Activated CD4-positive, alpha-beta T cell treated with anti-CD3 and anti-CD28 coated beads, Interleukin-2, Interleukin-6, amounts not matched to agents 100 ng/mL and 50 ng/mL, durations not matched to agents 16 hours and 8 hours (primary cell): ENCODE measurements around the gene MED13.
"Not testable (repeated sequence)": the region's sequence is repeated elsewhere in the genome, so short reads cannot be mapped to it uniquely, and the experiment has no call there.

ENCODE experiments used
- DNase-seq: peaks from one replicate; pipeline ENCODE4 v3.0.0-alpha.2; 2020

Gene MED13

DNA sequence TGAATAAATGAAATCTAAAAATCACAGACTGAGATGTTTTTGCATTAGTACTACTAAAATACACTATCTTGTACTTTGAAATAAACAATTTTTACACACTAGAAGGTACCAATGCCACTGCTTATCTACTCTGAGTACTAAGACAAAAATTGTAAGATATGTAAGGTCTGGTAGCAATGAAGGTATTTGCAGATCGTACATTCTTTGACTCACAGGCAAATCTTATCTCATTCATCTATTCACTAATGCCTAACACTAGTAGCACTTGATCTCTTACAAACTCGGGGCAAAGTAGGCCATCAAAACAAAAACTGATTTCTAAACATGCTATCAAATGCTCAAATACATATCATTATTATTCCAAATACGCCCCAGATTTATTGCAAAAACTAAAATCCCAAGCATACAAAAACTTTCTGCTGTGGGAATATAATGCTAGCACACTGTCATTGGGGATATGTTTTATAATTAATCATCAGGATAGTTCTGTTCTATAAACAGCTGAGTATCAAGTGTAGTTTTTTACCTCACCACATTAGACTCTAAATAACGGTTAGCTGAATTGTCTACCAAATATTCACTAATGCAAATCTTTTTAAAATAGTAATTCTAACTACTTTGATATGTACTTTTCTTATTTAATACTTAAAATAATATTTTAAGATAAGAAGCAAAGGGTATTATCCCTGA lies 68.0 kb downstream of the MED13 start:
- no peak for DNase-seq

DNA sequence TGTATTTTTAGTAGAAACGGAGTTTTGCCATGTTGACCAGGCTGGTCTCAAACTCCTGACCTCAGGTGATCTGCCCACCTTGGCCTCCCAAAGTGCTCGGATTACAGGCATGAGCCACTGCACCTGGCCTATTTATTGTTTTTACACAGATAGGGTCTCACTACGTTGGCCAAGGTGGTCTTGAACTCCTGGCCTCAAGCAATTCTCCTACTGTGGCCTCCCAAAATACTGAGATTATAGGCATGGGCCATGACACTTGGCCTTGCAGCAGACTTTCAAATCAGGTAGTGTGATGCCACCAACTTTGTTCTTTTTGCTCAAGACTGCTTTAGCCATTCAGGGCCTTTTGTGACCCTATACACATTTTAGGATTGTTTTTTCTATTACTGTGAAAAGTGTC lies 75.6 kb downstream of the MED13 start:
- no peak for DNase-seq

DNA sequence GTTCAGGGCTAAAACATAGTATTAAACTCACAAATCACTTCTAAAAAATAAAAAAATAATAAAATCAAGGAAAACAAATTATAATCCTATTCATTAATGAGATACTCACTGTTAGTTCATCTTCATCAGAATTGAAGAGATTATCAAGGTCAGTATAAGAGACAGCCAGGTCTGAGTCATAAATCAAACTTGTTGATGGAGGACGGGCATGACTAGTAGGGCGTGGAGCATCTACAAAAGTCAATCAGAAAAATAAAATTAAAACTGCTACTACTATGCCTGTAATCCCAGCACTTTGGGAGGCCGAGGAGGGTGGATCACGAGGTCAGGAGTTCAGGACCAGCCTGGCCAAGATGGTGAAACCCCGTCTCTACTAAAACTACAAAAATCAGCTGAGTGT lies 78.2 kb downstream of the MED13 start:
- DNase-seq, result no peak

DNA sequence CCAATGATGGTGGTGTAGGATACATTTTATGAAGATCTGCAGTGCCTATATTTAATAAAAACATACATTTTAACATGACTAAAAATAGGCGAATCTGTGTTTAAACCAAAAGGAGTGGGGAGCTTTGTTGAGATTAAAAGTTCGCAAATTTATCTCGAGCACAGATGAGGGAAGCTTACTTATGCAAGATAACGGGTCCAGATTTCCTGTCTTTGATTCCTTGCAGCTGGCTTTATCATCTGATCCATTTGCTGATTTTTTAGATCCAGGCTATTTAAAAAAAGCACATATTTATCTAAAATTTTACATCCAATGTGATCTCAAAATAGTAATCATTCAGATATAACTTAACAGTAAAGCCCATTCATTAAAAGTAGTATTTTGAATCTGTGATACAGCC lies 80.3 kb downstream of the MED13 start:
- DNase-seq, result no peak

DNA sequence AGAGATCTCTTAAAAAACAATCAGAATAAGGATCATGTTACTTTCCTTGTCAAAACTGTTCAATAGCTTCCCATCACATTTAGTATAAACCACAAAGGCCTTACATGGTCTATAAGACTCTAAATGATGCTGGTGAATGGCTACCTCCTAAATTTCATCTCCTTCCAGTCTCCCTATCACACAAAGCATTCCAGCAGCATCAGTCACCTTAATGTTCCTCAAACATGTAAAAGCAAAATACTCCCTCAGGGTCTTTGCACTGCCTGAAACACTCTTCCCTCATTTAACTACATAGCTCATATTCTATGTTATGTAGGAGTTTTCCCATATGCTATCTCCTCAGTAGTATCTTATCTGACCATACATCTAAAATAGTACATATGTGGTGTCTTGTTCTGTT lies 83.8 kb downstream of the MED13 start:
- no peak for DNase-seq

DNA sequence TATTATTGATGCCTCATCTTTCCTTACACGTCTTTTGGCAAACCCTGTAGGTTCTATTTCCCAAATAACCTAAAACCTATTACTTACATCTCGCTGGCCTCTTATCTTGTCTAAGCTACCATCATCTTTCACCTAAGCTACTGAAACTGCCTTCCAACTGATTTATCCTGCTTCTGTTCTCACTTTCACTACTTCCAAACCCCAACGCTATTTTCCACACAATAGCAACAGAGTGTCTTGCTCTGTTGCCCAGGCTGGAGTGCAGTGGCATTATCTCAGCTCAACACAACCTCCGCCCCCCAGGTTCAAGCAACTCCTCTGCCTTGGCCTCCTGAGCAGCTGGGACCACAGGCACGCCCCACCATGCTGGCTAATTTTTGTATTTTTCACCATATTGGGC lies 84.5 kb downstream of the MED13 start:
- DNase-seq, result no peak

DNA sequence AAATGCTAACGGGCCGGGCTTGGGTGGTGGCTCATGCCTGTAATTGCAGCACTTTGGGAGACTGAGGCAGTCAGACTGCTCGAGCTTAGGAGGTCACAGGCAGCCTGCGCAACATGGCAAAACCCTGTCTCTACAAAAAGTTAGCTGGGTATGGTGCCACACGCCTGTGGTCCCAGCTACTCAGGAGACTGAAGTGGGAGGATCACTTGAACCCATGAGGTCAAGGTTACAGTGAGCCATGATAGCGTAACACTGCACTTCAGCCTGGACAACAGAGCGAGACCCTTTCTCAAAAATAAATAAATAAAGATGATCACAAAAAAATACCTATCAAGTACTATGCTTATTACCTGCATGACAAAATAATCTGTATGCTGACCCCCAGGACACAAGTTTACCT lies 91.0 kb downstream of the MED13 start:
- no peak for DNase-seq

DNA sequence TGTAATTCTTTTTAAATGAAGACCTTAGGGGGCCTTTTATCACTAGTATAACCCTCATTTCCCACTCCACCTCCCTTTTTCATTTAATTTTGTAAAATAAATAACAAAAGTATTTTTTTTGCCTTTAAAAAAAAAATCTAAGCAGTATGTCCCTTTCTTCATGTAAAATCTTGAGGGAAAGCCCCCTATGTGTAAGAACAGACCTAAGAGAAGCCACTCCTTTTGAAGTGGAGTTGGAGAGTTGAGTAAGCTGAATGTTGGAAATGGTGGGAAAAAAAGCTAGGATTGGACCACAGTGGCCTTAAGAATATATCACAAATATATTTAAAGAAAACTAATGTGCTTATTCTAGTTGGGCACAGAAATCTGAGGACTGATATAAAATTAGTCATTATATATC lies 92.8 kb downstream of the MED13 start:
- DNase-seq, result no peak

DNA sequence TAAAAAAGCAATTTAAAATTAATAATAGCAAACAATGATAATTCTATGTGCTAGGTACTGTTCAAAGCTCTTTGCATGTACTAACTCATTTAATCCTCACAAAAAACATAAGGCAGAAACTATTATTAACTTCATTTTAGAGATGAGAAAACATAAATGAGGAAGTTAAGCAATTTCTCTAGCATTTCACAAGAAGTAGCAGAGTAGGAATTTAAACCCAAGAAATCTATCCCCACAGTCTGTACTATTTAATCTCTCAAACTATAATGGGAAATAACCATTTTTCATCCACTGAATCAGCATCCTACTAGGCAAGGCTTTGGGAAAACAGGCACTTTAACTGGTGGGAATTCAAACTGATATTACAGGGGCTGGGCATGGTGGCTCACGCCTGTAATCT lies 95.0 kb downstream of the MED13 start:
- no peak for DNase-seq

DNA sequence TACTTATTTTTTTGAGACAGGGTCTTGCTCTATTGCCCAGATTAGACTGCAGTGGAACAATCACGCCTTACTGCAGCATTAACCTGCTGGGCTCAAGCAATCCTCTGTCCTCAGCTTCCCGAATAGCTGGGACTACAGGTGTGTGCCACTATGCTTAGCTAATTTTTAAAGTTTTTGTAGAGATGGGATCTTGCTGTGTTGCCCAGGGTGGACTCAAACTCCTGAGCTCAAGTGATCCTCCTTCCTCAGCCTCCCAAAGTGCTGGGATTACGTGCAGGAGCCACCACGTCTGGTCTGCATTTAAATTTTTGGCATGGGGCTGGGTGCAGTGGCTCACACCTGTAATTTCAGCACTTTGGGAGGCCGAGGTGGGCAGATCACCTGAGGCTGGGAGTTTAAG lies 96.3 kb downstream of the MED13 start:
- no peak for DNase-seq

DNA sequence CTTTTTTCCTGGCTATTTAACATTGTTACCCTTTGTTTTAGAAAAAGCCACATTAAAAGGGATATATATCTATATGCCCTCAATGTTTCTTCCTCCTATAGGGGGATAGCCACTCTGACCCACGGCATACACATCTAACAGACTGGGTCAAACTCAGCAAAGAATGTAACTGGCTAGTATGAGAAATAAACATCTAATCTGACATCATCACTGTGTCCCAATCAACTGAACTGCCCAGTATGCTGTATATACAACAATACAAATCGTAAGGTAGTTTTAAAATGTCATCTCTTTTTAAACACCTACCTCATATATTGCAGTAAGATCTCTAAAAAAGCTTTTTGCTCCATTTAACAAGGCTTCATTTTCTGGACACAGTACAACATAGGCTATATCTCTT lies 97.3 kb downstream of the MED13 start:
- DNase-seq, result no peak

DNA sequence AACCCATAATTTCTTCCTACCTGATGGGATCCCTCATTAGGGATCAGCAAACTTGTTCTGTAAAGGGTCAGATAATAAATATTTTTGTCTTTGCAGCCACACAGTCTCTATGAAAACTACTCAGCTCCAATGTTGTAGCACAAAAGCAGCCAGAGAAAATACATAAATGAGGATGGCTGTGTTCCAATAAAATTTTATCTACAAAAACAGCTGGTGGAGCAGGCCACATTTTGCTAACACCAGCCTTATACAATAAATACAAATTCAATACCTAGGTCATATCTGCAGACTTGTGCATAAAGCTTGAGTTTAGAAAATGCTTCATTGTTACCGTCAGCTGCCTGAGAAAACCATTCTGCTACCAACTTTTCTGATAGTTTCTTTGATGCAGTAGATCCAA lies 98.9 kb downstream of the MED13 start:
- DNase-seq, result no peak

DNA sequence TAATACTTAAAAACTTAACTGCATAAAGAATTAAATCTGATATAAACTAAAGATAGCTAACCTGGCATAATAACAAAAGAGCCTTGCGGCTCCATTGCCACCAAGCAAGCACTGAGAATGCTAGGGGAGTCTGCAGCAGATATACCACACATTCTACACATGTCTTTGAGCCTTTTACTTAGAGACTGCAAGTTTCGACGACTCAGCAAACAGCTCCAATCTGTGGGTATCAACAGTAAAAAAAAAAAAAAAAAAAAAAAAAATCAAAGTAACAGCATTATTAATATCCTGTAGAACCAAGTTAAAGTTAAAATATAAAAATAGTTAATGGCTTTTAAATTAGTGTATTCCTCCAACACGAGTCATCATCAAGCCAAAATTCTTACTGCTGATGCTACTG lies 109.5 kb downstream of the MED13 start:
- DNase-seq, result no peak

DNA sequence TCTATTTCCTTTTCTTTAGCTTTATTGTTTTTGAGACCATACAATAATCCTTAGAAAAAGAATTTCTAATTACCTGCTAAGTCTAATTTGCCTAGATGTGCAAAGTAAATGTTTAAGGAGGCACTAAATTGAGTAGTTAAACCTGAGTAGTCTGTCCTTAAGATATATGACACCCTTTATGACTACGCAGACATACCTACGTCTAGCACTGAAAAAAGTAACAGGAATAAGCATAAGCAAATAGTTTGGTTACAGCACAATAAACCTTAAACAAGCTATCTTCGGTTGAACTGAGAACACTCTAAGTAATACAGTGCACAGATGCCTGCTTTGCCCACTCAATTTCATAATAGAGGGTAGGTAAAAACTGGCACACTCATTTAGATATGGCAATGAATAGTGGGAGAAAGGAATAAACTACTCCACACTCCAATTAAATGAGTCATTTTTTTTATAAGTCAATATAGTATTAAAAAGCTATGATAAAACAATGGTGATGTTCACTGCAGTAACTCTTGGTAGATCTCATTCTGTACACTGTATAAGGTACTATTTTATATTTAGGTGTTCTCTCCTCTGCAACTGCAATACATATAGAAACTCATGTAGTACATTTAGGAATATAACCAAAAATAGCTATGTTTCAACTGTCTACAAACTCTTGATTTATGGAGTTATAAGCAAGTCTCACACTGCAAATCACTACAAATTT lies 117.6 kb downstream of the MED13 start:
- no peak for DNase-seq

DNA sequence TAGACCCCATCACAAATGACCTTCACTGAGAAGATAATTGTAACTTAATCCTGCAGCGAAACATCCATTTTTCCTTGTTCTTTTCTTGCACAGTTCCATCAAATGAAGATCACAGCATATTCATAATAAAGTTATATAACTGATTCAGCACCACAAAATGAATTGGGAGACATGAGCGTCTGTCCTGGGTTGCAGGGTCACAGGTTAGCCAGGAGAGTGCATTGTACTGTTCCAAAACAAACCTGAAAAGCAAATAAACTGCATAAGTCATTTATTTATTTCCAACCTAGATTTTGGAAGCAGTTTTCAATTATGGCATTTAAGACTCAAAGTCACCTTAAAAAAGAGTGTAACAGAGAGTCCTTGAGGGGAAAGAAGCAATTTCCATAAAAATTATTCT lies 118.7 kb downstream of the MED13 start:
- no peak for DNase-seq

DNA sequence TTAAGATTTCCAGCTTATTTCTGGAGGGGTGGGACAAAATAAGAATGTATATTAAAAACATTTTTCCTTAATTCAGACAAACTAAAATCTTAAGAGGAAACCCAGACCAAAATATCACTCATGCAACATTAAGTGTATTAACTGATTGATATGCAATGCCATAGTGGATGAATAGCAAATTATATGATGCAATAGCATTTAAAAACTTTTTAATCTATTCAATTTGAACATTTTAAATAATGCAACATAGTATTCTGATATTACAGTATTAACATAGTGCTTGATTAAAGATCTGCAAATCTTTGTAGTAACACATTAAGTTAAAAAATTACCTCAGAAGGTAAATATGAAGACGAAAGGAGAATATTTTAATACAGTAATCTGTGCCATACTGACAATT lies 122.0 kb downstream of the MED13 start:
- DNase-seq, result no peak

DNA sequence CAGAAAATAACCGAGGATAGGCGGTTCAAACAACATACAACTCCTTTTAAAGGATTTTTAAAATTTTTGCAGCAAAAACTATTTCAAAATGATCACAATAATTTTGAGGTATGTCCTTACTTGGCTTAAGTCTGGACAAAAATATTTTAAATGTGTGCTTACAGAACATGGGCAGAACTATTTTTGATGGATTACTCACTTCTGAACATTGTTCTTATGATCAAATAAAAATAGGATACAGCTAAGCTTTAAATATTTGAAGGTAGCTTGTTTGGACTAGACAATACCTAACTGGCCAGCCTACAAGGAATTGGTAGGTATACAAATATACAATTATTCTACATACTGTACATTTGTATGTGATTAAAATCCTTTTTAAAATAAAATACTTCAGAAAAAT lies 123.0 kb downstream of the MED13 start:
- DNase-seq, result no peak

DNA sequence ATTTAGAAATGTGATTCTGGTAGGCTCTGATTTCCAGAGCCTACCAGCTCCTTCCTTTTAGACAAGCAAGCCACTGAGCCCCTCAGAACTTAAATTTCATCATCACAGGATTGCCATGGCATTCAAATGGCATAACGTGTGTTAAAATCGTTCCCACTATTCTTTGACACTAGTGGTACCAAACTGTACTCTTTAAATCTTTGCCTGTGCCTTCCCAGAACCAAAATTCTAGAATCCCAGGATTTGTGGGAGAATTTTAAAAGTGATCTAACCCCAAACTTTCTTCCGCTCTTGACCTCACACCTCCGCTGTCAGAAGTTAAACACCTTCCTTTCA lies 137.0 kb downstream of the MED13 start:
- DNase-seq, result no peak

DNA sequence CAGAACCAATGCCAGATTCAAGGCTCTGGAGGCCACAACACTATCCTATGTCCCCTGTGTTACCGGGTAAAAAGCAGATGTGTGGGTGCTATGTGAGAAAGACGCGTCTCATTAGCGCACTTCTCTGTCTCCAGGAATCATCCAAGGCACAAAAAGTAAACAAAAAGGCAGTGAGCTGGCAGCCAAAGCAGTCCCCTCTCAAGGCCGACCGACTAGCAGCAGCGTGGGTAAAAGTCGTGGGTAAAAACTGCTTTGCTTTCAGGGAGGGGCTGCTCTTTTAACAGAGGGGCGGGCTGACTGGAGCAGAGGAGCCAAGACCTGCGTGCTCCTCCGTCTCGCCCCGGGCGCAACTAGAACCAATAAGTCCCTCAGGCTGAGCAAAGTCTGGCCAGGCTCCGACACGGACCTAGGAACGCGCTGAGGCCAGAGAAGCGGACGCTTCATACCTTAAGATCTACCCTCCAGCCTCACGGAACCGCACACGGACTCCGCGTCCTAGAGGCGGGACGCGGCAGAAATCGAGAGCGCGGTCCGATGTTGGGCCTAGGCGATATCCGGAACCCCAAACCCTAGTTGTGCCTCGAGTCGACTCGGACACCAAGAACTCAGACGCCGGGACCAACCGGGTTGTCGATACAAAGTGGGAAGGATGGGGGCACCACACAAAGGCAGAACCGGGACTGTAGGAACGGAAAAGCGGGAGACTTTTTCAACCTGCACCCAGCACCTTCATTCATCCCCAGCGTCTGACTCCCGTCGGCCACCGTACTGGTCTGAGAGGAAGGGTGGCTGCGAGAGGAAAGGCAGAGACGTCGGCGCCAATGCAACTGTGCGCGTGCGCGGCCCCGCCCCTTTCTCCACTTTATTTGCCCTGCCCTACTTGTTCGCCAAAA lies 137.6 kb downstream of the MED13 start, which contains the start of gene INTS2:
Gene INTS2, minus strand, starts transcription at position 775 of the 893 bp plus-strand sequence. CDS start 1,338 bp downstream, outside the sequence.
- DNase-seq, result peak; percentile 96

DNA sequence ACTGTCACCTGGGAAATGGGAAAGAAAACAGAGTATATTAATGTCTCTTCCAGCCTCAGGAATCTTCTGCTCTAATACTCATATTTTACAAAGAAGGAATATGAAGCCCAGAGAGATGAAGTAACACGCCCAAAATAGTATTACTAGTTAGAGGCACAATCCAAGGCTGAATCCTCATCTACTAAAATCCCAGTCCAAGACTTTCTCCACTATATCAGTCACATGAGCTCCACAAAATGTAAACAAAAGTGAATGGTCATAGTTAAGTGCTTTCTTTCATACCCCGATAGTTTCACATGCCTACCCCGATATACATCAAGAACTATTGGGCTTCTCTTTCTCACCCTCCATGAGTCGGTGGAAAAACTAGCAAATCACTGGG lies 138.3 kb downstream of the MED13 start:
- DNase-seq, result no peak

DNA sequence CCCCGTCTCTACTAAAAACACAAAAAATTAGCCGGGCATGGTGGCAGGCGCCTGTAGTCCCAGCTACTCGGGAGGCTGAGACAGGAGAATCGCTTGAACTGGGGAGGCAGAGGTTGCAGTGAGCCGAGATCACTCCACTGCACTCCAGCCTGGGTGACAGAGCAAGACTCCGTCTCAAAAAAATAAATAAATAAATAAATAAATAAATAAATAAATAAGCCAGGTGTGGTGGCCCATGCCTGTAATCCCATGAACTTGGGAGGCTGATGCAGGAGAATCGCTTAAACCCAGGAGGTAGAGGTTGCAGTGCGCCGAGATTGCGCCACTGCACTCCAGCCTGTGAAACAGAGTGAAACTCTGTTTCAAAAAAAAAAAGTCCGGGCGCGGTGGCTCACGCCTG lies 149.9 kb downstream of the MED13 start:
- DNase-seq, result not testable (repeated sequence)

DNA sequence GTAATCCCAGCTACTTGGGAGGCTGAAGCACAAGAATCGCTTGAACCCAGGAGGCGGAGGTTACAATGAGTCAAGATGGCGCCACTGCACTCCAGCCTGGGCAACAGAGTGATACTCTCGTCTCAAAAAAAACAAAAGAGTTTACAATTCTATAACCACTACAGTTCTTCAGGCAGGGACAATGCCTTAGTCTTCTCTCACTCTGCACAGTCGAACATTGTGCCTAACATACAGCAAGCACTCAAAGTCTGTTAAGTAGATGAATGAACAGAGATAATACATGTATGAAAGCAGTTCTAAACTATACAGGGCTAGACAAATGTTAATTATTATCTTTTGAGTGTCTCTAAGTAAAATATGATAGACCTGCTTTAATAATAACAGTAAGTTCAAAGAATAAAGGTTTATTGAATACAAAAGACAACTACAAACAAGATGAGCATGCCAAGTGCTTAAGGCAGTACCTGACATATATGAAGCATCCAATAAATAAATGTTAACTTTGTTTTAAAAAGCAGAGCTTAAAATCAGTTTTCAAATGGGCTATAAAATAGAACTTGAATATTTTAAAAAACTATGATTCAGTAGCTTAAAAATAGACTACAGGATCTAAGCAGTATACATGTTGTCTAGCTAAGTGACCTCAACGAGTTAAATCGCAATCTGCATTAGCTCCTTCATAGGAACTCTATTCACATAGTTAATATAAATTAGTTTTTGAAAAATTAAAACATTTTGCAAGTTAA lies 156.6 kb downstream of the MED13 start:
- no peak for DNase-seq

DNA sequence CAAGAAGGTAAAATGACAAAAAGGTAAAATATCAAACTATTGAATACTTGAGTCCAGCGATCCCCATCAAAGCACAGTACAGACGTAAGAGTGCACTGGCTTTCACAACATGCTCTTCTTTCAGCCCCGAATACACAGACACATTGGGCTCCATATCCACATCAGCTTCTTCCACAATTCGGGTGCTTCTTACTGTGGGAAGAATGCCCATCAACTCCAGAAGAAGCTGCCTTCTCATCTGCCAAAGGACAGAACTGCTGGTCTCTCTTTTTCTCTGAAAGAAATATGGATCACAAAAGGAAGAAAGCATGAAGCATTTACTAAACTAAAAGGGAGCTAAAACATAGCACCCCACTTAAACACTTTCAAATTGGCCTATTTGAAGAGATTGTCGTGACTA lies 157.7 kb downstream of the MED13 start:
- DNase-seq, result no peak
